PC-9 (cell line): ENCODE data around the gene ERBB2. TPM values are rescaled to one million over a fixed set of nuclear protein-coding genes. Genes with fewer than 3 reads are reported as not detected.

Source experiments
- BruUV-seq: library from RNA; stranded (reverse); fragments of 400-500 nt; replicated peaks from 2 replicates; lab custom pipeline; 2021; lab: Mats Ljungman, UMichigan
- CTCF ChIA-PET: fragments of 300-600 bp; sonication (Branson Sonifier 250); formaldehyde crosslinking; loops from one replicate; lab custom pipeline; 2022; ENCODE audit warnings: antibody characterized with exemption; lab: Charles Lee
- POLR2A ChIA-PET: fragments of 300-600 bp; sonication (Branson Sonifier 250); formaldehyde crosslinking; loops from one replicate; lab custom pipeline; 2022; ENCODE audit warnings: antibody characterized with exemption; ENCODE audit not compliant: unreplicated experiment; lab: Charles Lee
- DNase-seq, 2 experiments: peaks; one replicate each; pipeline versions ENCODE4 v3.0.0 to v3.0.0-alpha.2; 2015 to 2022; ENCODE audit warnings: mixed read lengths in 1 of 2
- H2AFZ ChIP-seq: fragments of 200-600 bp; sonication (generic); 2 replicates; pipeline ENCODE4 v1.8.1; 2017; ENCODE audit warnings: antibody characterized with exemption
- H3F3A ChIP-seq: fragments of 200-600 bp; sonication (generic); 2 replicates; pipeline ENCODE4 v1.8.1; 2017; ENCODE audit warnings: antibody characterized with exemption, mild to moderate bottlenecking, low read depth; ENCODE audit not compliant: insufficient read depth
- H3K27ac ChIP-seq: fragments of 200-600 bp; sonication (generic); 2 replicates; pipeline ENCODE4 v1.6.1; 2016; ENCODE audit warnings: mixed run types
- H3K27me3 ChIP-seq: fragments of 200-600 bp; sonication (generic); 2 replicates; pipeline ENCODE4 v1.6.1; 2016; ENCODE audit warnings: low read depth, mixed run types; ENCODE audit not compliant: insufficient read depth
- H3K36me3 ChIP-seq: fragments of 200-600 bp; sonication (generic); 2 replicates; pipeline ENCODE4 v1.6.1; 2016; ENCODE audit warnings: low read depth, mixed run types
- H3K4me1 ChIP-seq: fragments of 200-600 bp; sonication (generic); replicated peaks from 2 replicates; pipeline ENCODE4 v1.6.1; 2016; ENCODE audit warnings: mixed run types; ENCODE audit not compliant: insufficient read depth
- H3K4me2 ChIP-seq: fragments of 200-600 bp; sonication (generic); 2 replicates; pipeline ENCODE4 v1.6.1; 2017; ENCODE audit warnings: mixed run types
- H3K4me3 ChIP-seq: fragments of 200-600 bp; sonication (generic); 2 replicates; pipeline ENCODE4 v1.6.1; 2016; ENCODE audit warnings: mixed run types
- H3K79me2 ChIP-seq: fragments of 200-600 bp; sonication (generic); 2 replicates; pipeline ENCODE4 v1.6.1; 2017; ENCODE audit warnings: low read depth, mixed run types
- H3K9me2 ChIP-seq: fragments of 200-600 bp; sonication (generic); 2 replicates; pipeline ENCODE4 v1.8.1; 2017; ENCODE audit warnings: mild to moderate bottlenecking; ENCODE audit not compliant: insufficient read depth
- H3K9me3 ChIP-seq: fragments of 200-600 bp; sonication (generic); 2 replicates; pipeline ENCODE4 v1.8.1; 2016; ENCODE audit warnings: low read depth; ENCODE audit not compliant: insufficient read depth
- H4K20me1 ChIP-seq: fragments of 200-600 bp; sonication (generic); 2 replicates; pipeline ENCODE4 v1.8.1; 2017; ENCODE audit not compliant: insufficient read depth
- EZH2 ChIP-seq: fragments of 200-600 bp; sonication (generic); IDR thresholded peaks from 2 replicates; pipeline ENCODE4 v1.8.0; 2017; ENCODE audit warnings: antibody characterized with exemption, low read depth
- intact Hi-C: fragments of 100-400 bp; cut with micrococcal nuclease; formaldehyde crosslinking; loops from one replicate; pipeline ENCODE4 v1.10.0; 2022; ENCODE audit not compliant: unreplicated experiment
- total RNA-seq: library from RNA; stranded (reverse); gene quantifications from 2 replicates; pipeline ENCODE4 v1.2.3, GENCODE V29; 2021
- TF ChIP-seq, protein P1 (sequence below): fragments of 200-600 bp; sonication (generic); conservative IDR thresholded peaks from 2 replicates; pipeline ENCODE4 v1.6.1; 2017; ENCODE audit warnings: mixed run types, antibody characterized with exemption, mild to moderate bottlenecking, moderate library complexity

ERBB2 gene
- total RNA-seq, 1 experiment from 2014 or later, result 90.6 TPM

DNA sequence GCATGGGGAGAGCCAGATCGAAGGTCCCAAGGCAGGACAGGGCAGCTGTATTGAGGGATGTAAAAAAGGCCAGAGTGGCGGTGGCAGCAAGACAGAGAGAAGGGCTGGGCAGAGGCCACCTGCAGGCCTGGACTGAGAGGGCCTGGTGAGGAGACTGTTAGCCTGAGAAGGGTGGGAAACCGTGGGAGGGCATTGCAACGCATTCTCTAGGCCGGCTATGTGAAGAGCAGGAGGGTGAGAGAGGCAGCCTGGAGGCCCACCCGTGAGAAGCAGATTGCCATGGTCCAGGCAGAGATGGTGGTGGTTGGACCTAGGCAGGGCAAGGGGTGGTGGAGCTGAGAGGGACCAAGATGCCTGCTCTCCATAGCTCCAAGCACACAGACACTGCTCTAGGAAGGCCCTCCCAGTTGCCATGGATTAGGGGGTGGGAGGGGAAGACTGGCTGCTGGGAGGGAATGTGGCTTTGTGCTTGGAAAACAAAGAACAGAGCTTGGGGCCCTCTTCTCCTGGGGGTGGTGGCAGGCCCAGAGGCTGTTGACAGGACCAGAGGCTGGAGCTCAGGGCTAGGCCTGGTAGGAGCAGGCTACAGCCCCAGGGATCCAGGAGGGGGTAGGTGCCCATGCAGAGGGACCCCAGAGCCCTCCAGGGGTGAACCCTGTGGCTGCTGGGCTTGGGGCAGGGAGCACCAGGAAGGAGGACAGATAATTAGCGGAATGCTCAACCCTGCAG, 47.1 kb upstream of the ERBB2 start:
- BruUV-seq, result no TSS peak
- H3K4me3 ChIP-seq, result no peak overlapping the region
- no peaks in the 10 kb centered on the region for H3K9me2 ChIP-seq
- no peak overlapping the region for H3K4me2 ChIP-seq
- no peaks in the 10 kb centered on the region for H3K36me3 ChIP-seq
- no peak overlapping the region for H3K27ac ChIP-seq
- no peaks in the 10 kb centered on the region for H3K79me2 ChIP-seq
- no peak overlapping the region for H2AFZ ChIP-seq
- intact Hi-C loops, result no loop called here
- CTCF ChIA-PET, result interaction anchor here (1.8 to 2.4 kb wide), 2 partner anchors 19 to 31 kb away, joined by 4 to 7 read pairs; no protein-coding TSS in a partner anchor
- POLR2A ChIA-PET, result interaction anchor here (0.6 kb wide), 1 partner anchor 268 kb away, joined by 4 read pairs; no protein-coding TSS in a partner anchor
- no peaks in the 10 kb centered on the region for H3K9me3 ChIP-seq
- peaks cover 10% of the 10 kb centered on the region; the same call in 1 of the 2 replicates for H4K20me1 ChIP-seq
- H3K27me3 ChIP-seq, result no peaks in the 10 kb centered on the region
- TF ChIP-seq EZH2, result no peak
- TF ChIP-seq, protein P1, sequence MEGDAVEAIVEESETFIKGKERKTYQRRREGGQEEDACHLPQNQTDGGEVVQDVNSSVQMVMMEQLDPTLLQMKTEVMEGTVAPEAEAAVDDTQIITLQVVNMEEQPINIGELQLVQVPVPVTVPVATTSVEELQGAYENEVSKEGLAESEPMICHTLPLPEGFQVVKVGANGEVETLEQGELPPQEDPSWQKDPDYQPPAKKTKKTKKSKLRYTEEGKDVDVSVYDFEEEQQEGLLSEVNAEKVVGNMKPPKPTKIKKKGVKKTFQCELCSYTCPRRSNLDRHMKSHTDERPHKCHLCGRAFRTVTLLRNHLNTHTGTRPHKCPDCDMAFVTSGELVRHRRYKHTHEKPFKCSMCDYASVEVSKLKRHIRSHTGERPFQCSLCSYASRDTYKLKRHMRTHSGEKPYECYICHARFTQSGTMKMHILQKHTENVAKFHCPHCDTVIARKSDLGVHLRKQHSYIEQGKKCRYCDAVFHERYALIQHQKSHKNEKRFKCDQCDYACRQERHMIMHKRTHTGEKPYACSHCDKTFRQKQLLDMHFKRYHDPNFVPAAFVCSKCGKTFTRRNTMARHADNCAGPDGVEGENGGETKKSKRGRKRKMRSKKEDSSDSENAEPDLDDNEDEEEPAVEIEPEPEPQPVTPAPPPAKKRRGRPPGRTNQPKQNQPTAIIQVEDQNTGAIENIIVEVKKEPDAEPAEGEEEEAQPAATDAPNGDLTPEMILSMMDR, result no peak
- DNase-seq, result no peak
- no peaks in the 10 kb centered on the region for H3F3A ChIP-seq
- H3K4me1 ChIP-seq, result no peaks in the 10 kb centered on the region

- BruUV-seq, result no TSS peak
- Histone ChIP-seq H3K27ac (no peak overlapping the region), H4K20me1 (peaks cover 10% of the 10 kb centered on the region; the same call in 1 of the 2 replicates), H3K4me3 (no peak overlapping the region), H3K36me3 (no peaks in the 10 kb centered on the region), H3K9me2 (no peaks in the 10 kb centered on the region), H3K4me2 (no peak overlapping the region), H3F3A (no peaks in the 10 kb centered on the region), H2AFZ (no peak overlapping the region), H3K4me1 (no peaks in the 10 kb centered on the region), H3K27me3 (no peaks in the 10 kb centered on the region), H3K9me3 (no peaks in the 10 kb centered on the region), H3K79me2 (no peaks in the 10 kb centered on the region)
- POLR2A ChIA-PET, result no interaction called here
- TF ChIP-seq, protein P1, result no peak
- TF ChIP-seq EZH2, result no peak
- CTCF ChIA-PET, result interaction anchor here (1.0 to 2.4 kb wide), 2 partner anchors 32 to 47 kb away, joined by 5 to 7 read pairs; no protein-coding TSS in a partner anchor
- intact Hi-C loops, result no loop called here
- no peak for DNase-seq
Observed at GRCh38 chr17:39653316-39653661, 46.6 kb upstream of the ERBB2 start.

DNA sequence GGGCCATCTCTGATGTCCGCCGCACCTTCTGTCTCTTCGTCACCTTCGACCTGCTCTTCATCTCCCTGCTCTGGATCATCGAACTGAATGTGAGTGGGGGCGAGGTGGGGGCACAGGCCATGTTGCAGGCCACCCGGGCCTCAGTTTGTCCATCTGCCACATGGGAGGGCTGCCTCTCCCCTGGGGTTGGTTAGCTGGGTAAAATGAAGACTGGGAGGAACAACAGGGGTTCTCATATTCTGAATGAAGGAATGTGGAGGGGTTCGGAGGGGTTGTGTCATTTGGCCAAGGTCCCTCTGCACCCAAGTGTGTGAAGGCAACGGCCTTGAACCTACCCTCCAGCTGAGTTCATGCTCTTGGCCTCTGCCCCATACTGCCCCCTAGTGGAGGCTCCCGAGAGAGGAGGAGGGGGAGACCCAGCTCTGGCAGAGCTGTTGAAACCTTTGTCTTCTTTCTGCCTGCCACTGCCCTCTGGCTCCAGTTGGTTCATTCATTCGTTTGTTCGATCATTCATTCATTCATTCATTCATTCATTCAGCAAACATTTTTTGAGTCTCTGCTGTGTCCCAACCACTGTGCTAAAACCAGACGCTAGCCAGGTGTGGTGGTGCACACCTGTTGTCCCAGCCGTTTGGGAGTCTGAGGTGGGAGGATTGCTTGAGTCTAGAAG, 46.1 kb upstream of the ERBB2 start:
- H3K36me3 ChIP-seq, result no peaks in the 10 kb centered on the region
- H3K9me2 ChIP-seq, result no peaks in the 10 kb centered on the region
- H2AFZ ChIP-seq, result no peak overlapping the region
- H3K4me3 ChIP-seq, result no peak overlapping the region
- H3K27me3 ChIP-seq, result no peaks in the 10 kb centered on the region
- no peaks in the 10 kb centered on the region for H3F3A ChIP-seq
- H3K4me1 ChIP-seq, result no peaks in the 10 kb centered on the region
- intact Hi-C loops, result no loop called here
- peaks cover 10% of the 10 kb centered on the region; the same call in 1 of the 2 replicates for H4K20me1 ChIP-seq
- no peak overlapping the region for H3K27ac ChIP-seq
- ChIA-PET CTCF (interaction anchor here (0.6 to 2.4 kb wide), 4 partner anchors 32 to 371 kb away, joined by 3 to 7 read pairs (median 5); no protein-coding TSS in a partner anchor), POLR2A (no interaction called here)
- peak in 1 of 2 experiments; percentile 43 for DNase-seq
- no peak overlapping the region for H3K4me2 ChIP-seq
- H3K9me3 ChIP-seq, result no peaks in the 10 kb centered on the region
- no TSS peak for BruUV-seq
- H3K79me2 ChIP-seq, result no peaks in the 10 kb centered on the region
- TF ChIP-seq, protein P1, result peak; percentile 90
- TF ChIP-seq EZH2, result no peak
